Astrocyte (in vitro differentiated cells and primary cell): Measurements from ENCODE around the gene MMRN2.

Experiments
- EZH2 ChIP-seq: IDR thresholded peaks from 2 replicates; pipeline ENCODE4 v1.6.1; 2012; ENCODE audit warnings: mild to moderate bottlenecking, low read length, inconsistent platforms; ENCODE audit not compliant: insufficient read depth
- TF ChIP-seq, protein P1 (sequence below): IDR thresholded peaks from 2 replicates; pipeline ENCODE4 v1.5.1; 2011; ENCODE audit warnings: low read depth, mild to moderate bottlenecking, inconsistent platforms, low read length, moderate library complexity; ENCODE audit not compliant: insufficient read depth

- TF ChIP-seq, protein P1, sequence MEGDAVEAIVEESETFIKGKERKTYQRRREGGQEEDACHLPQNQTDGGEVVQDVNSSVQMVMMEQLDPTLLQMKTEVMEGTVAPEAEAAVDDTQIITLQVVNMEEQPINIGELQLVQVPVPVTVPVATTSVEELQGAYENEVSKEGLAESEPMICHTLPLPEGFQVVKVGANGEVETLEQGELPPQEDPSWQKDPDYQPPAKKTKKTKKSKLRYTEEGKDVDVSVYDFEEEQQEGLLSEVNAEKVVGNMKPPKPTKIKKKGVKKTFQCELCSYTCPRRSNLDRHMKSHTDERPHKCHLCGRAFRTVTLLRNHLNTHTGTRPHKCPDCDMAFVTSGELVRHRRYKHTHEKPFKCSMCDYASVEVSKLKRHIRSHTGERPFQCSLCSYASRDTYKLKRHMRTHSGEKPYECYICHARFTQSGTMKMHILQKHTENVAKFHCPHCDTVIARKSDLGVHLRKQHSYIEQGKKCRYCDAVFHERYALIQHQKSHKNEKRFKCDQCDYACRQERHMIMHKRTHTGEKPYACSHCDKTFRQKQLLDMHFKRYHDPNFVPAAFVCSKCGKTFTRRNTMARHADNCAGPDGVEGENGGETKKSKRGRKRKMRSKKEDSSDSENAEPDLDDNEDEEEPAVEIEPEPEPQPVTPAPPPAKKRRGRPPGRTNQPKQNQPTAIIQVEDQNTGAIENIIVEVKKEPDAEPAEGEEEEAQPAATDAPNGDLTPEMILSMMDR: no peak
- TF ChIP-seq EZH2: no peak
Observed at GRCh38 chr10:86946213-86947155, 10.9 kb downstream of the MMRN2 start.
